Measurements from ENCODE around the gene IL3. TPM values are rescaled to one million over a fixed set of nuclear protein-coding genes. Genes with fewer than 3 reads are reported as not detected.

The IL3 gene
- total RNA-seq, 4 donors from 2014 or later, result not detected

DNA sequence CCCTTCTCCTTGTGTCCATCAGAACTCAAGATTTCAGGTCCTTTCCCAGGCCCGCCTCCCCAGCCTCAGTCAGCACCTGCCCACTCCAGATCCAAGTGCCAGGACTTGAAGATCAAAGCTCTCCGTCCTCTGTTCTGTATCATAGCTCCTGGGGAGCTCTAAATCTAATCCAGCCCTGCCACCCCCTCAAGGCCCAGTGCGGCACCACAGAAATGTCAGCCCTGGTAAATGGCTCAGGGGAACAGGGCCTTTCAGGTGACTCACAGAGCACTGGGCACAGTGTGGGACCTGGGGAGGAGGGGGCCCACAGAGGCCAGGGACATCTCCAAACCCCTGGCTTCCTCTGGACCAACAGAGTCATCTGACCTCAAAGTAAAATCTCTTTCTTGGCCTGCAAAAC, 19.2 kb downstream of the IL3 start:
- intact Hi-C loops (cut with DNase I), result no loop called here
- H3K9me3 ChIP-seq, result no peaks in the 10 kb centered on the region
- H3K36me3 ChIP-seq, result no peaks in the 10 kb centered on the region
- WGBS, 2 donors, result 63 to 96% methylated on average over 2 to 3 of the region's 3 CpGs
- DNase-seq, result no peak
- no peaks in the 10 kb centered on the region for H3K27me3 ChIP-seq
- no peaks in the 10 kb centered on the region for H3K4me1 ChIP-seq
- TF ChIP-seq POLR2A (IDR thresholded peaks at IDR 0.05), result no peak
- TF ChIP-seq, protein P1, sequence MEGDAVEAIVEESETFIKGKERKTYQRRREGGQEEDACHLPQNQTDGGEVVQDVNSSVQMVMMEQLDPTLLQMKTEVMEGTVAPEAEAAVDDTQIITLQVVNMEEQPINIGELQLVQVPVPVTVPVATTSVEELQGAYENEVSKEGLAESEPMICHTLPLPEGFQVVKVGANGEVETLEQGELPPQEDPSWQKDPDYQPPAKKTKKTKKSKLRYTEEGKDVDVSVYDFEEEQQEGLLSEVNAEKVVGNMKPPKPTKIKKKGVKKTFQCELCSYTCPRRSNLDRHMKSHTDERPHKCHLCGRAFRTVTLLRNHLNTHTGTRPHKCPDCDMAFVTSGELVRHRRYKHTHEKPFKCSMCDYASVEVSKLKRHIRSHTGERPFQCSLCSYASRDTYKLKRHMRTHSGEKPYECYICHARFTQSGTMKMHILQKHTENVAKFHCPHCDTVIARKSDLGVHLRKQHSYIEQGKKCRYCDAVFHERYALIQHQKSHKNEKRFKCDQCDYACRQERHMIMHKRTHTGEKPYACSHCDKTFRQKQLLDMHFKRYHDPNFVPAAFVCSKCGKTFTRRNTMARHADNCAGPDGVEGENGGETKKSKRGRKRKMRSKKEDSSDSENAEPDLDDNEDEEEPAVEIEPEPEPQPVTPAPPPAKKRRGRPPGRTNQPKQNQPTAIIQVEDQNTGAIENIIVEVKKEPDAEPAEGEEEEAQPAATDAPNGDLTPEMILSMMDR (IDR thresholded peaks at IDR 0.05), result no peak
- no peak overlapping the region for H3K4me3 ChIP-seq (replicated peaks in 1 of 3)
- no peak overlapping the region for H3K27ac ChIP-seq

DNA sequence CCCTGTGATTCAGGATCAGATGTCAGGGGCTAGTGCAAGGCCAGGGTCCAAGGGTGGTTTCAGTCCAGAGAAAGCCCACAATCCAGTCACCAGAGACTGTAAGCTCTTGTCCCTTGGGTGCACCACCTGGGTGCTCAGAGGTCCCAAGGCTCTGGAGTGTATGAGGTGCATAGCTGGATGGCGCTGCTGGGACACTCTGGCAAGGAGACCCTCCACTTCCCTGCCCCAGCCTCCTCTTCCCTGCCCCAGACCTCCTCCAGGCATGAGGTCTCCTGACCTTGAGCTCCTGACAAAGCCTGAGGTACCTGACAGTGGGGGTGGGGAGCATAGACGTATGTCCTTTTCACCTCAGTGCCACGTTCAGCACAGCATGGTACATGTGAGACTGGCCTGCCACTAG, 20.1 kb downstream of the IL3 start:
- Histone ChIP-seq H3K27me3 (no peaks in the 10 kb centered on the region), H3K9me3 (no peaks in the 10 kb centered on the region), H3K4me3 (replicated peaks in 1 of 3) (no peak overlapping the region), H3K36me3 (no peaks in the 10 kb centered on the region), H3K27ac (no peak overlapping the region), H3K4me1 (no peaks in the 10 kb centered on the region)
- DNase-seq, result no peak
- 90% methylated on average over 3 of the region's 3 CpGs; no CpG with 5 or more reads in 1 of the 2 donors for WGBS, 2 donors
- no peak for TF ChIP-seq POLR2A (IDR thresholded peaks at IDR 0.05)
- TF ChIP-seq, protein P1 (IDR thresholded peaks at IDR 0.05), result no peak
- intact Hi-C loops (cut with DNase I), result no loop called here

DNA sequence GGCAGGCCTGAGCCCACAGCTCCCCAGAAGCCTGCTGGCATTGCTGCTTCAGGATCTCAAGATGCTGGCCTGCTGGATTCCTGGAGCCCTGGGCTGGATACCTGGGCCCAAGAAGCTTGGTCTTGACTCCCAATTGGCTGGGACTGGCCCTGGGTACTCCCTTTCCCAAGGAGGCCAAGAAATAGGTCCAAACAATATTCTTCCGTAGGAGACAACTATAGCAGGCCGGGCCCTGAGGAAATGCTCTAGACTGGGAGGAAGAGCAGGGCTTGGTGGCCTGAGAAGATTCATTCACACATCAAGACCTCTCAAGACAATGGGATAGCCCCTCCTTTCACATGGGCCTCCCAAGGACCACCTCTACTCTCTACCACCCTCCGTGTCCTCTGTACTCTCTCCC, 21.0 kb downstream of the IL3 start:
- Histone ChIP-seq H3K4me1 (no peaks in the 10 kb centered on the region), H3K27ac (no peak overlapping the region), H3K4me3 (replicated peaks in 1 of 3) (no peak overlapping the region), H3K9me3 (no peaks in the 10 kb centered on the region), H3K36me3 (no peaks in the 10 kb centered on the region), H3K27me3 (no peaks in the 10 kb centered on the region)
- TF ChIP-seq POLR2A (IDR thresholded peaks at IDR 0.05), result no peak
- TF ChIP-seq, protein P1 (IDR thresholded peaks at IDR 0.05), result no peak
- intact Hi-C loops (cut with DNase I), result no loop called here
- 88 to 91% methylated on average over 3 of the region's 3 CpGs for WGBS, 2 donors
- no peak for DNase-seq

DNA sequence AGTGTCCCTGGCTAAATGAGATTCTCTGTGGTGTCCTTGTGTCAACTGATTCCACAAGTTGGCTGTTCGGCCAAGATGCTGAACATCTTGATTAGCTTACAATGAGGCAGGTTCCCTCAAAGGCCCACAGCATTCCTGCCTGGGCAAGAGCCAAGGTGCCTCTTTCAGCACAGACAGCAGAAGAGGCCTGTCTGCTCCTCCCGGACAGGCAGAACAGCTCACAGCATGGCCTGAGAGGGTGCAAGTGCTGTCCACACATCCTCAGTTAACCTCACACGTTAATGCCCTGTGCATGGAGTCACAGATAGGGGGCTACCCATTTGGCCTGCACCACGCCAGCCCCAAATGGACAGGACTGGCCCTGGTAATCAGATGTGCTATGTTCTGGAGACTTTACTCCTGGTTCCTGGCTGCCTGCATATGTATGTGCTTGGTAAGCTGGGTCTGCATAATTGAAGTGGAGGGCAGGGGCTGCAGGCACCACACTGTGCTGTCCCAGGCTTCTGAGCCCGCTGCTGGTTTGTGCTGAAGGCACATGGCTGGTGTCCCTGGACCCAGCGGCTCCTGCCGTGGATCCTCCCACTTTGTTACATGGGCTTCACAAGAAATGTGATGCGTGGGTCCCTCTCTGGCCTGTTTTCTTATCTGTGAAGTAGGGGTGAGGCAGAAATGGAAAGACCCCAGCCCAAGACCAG, 22.0 kb downstream of the IL3 start:
- H3K4me1 ChIP-seq, result no peaks in the 10 kb centered on the region
- WGBS, 2 donors, result 82 to 85% methylated on average over 7 of the region's 8 CpGs
- no peak for DNase-seq
- no peak overlapping the region for H3K4me3 ChIP-seq (replicated peaks in 1 of 3)
- no peaks in the 10 kb centered on the region for H3K9me3 ChIP-seq
- intact Hi-C loops (cut with DNase I), result no loop called here
- no peaks in the 10 kb centered on the region for H3K36me3 ChIP-seq
- H3K27ac ChIP-seq, result no peak overlapping the region
- TF ChIP-seq POLR2A (IDR thresholded peaks at IDR 0.05), result no peak
- TF ChIP-seq, protein P1 (IDR thresholded peaks at IDR 0.05), result no peak
- no peaks in the 10 kb centered on the region for H3K27me3 ChIP-seq

DNA sequence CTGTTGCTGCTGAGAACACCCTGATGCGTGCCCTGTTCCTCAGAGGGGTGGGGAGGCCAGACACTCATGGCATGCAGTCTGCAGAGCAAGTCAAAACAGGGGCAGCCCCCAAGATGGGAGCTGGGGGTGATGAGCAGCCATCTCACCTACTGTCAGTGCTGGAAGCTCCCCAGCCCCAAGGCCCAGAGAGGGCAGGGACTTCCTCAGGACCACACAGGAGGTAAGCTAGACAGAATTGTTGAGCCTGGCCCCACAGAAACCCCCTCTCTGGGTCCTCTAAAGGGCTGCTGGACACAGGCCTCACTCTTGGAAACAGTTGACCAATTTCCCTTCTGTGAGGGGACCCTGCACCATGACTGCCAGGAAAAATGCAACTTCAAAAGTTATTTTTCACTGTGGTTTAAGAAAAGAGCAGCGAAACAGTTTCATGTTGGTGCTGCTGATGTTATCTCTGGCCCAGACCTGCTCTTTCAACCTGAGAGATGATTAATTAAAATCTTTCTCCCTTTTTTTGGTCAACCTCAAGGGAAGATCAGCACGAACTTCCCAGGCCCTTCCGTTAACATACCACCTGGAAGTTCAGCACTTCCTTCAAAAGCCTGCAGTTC, 22.7 kb downstream of the IL3 start:
- intact Hi-C loops (cut with DNase I), result no loop called here
- Histone ChIP-seq H3K9me3 (no peaks in the 10 kb centered on the region), H3K36me3 (no peaks in the 10 kb centered on the region), H3K4me1 (no peaks in the 10 kb centered on the region), H3K27me3 (no peaks in the 10 kb centered on the region), H3K4me3 (replicated peaks in 1 of 3) (no peak overlapping the region), H3K27ac (no peak overlapping the region)
- no peak for DNase-seq
- WGBS, 2 donors, result 87 to 89% methylated on average over 4 of the region's 4 CpGs
- TF ChIP-seq, protein P1 (IDR thresholded peaks at IDR 0.05), result no peak
- TF ChIP-seq POLR2A (IDR thresholded peaks at IDR 0.05), result no peak

Data from thyroid gland (tissue), 4 donors.